ENCODE results near the gene KLK7. TPM values are rescaled to one million over a fixed set of nuclear protein-coding genes. Genes with fewer than 3 reads are reported as not detected.

Gene KLK7
- total RNA-seq, 1 donor from 2014 or later = not detected

DNA sequence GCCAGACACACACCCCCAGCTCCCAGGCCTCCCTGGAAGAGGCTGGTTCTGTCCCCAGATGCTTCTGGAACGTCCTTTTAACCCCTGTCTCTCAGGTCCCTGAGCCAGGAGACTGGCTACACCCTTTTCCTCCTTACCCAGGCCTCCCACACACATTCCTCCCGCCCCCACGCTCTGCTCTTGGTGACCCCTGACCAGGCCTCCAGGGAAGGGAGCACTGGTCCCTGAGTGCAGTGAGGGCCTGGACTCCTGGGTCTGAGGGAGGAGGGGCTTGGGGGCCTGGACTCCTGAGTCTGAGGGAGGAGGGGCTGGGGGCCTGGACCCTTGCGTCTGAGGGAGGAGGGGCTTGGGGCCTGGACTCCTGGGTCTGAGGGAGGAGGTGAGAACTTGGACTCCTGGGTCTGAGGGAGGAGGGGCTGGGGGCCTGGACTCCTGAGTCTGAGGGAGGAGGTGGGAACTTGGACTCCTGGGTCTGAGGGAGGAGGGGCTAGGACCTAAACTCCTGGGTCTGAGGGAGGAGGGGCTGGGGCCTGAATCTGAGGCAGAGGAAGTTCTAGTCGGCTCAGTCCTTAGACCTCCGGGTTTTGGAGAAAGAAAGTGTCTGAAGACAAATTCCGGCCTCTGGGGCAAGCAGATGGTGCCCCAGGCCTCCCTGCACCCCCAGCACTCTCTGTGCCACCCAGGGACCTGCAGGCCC is 14.9 kb downstream of the KLK7 start:
- intact Hi-C loops (cut with micrococcal nuclease) = no loop called here
- H3K4me3 ChIP-seq = no peak overlapping the region
- no peaks in the 10 kb centered on the region for H3K4me1 ChIP-seq
- H3K9me3 ChIP-seq (replicated peaks) = no peaks in the 10 kb centered on the region
- no peak for DNase-seq
- TF ChIP-seq, protein P1, sequence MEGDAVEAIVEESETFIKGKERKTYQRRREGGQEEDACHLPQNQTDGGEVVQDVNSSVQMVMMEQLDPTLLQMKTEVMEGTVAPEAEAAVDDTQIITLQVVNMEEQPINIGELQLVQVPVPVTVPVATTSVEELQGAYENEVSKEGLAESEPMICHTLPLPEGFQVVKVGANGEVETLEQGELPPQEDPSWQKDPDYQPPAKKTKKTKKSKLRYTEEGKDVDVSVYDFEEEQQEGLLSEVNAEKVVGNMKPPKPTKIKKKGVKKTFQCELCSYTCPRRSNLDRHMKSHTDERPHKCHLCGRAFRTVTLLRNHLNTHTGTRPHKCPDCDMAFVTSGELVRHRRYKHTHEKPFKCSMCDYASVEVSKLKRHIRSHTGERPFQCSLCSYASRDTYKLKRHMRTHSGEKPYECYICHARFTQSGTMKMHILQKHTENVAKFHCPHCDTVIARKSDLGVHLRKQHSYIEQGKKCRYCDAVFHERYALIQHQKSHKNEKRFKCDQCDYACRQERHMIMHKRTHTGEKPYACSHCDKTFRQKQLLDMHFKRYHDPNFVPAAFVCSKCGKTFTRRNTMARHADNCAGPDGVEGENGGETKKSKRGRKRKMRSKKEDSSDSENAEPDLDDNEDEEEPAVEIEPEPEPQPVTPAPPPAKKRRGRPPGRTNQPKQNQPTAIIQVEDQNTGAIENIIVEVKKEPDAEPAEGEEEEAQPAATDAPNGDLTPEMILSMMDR (IDR thresholded peaks at IDR 0.05; ENCODE audit: borderline replicate concordance) = no peak
- no peaks in the 10 kb centered on the region for H3K36me3 ChIP-seq
- no peak overlapping the region for H3K27ac ChIP-seq (replicated peaks)
- peaks cover 94% of the 10 kb centered on the region for H3K27me3 ChIP-seq (ENCODE audit: low read depth)

DNA sequence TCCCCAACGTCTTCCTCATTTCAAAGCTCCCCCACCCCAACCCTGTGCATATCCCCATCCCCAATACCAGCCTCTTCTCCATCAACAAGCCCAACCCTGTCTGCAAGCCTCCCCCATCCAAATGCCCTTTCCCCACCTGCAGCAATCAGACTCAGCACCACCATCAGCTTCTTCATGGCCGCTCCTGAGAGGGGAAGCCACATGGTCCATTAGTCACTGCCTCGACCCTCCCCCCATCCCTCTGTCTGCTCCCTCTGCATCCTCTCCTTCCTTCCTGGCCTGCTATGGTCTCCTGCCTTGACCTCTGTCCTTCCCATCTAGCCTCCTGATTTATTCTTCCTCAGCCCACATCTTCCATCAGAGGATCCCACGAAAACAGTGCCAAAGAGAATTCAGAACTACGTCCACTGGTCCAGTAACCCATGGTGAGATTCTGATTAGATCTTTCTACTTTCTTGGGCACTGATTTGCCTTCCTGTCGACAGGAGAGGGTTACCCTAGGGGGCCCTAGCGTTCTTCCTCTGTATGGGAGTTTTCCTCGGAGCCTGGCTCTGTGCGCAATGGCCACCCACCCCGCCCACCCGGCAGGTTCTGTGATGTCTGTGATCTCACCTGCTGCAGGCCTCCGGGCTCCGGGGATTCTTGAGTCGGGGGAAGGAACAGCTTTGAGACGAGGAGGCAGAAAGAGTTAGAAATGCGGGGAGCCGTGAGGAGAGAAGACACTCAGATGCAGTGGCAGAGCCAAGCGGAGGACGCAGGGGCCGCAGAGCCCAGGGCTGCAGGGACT is 15.6 kb downstream of the KLK7 start:
- H3K4me3 ChIP-seq = no peak overlapping the region
- TF ChIP-seq, protein P1 (IDR thresholded peaks at IDR 0.05; ENCODE audit: borderline replicate concordance) = no peak

DNA sequence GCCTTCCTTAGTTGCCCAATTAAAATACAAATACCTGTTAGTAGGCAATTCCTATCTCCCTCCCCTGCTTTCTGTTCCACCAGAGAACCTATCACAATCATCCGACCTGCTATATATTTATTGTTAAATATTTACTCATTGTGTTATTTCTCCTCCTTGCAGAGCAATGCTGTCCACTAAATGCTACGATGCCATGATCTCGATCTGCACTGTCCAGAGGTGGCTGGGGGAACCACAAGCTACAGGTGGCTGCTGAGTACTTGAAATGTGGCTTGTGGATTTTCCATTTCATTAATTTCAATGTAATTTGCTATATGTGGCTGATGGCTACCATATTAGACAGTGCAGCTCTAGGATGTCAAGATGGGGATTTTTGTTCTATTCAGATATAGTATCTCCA is 19.5 kb downstream of the KLK7 start:
- no peaks in the 10 kb centered on the region for H3K36me3 ChIP-seq
- intact Hi-C loops (cut with micrococcal nuclease) = no loop called here
- TF ChIP-seq, protein P1 (IDR thresholded peaks at IDR 0.05; ENCODE audit: borderline replicate concordance) = no peak
- peaks cover 84% of the 10 kb centered on the region for H3K27me3 ChIP-seq (ENCODE audit: low read depth)
- no peak overlapping the region for H3K4me3 ChIP-seq
- H3K9me3 ChIP-seq (replicated peaks) = no peaks in the 10 kb centered on the region
- DNase-seq = no peak
- H3K4me1 ChIP-seq = no peaks in the 10 kb centered on the region
- H3K27ac ChIP-seq (replicated peaks) = no peak overlapping the region

More for the DNA sequence above, 15.6 kb downstream of the KLK7 start:
- Histone ChIP-seq H3K27me3 (ENCODE audit: low read depth) (peaks cover 96% of the 10 kb centered on the region), H3K4me1 (no peaks in the 10 kb centered on the region), H3K27ac (replicated peaks) (no peak overlapping the region), H3K9me3 (replicated peaks) (no peaks in the 10 kb centered on the region), H3K36me3 (no peaks in the 10 kb centered on the region)
- intact Hi-C loops (cut with micrococcal nuclease) = no loop called here
- no peak for DNase-seq

DNA sequence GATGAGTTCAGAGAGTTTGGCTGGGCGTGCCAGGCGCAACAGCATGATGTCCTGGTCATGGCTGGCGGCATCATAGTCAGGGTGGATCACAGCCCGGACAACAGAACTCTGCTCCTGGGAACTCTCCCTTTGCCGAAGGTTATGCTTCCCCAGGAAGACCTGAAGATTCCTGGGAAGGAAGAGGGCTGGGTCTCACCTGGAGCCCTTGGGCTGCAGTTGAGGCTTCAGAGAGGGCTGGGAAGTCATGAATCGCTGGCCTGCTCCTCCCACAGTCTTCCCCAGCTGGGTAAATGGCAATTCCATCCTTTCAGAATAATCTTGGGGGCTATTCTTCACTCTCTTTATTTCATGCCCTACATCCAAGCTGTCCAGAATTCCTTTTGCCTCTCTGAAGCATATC is 20.3 kb downstream of the KLK7 start:
- H3K4me1 ChIP-seq = no peaks in the 10 kb centered on the region
- no peak overlapping the region for H3K4me3 ChIP-seq
- no peak overlapping the region for H3K27ac ChIP-seq (replicated peaks)
- TF ChIP-seq, protein P1 (IDR thresholded peaks at IDR 0.05; ENCODE audit: borderline replicate concordance) = no peak
- H3K27me3 ChIP-seq (ENCODE audit: low read depth) = peaks cover 82% of the 10 kb centered on the region
- no peak for DNase-seq
- H3K9me3 ChIP-seq (replicated peaks) = no peaks in the 10 kb centered on the region
- intact Hi-C loops (cut with micrococcal nuclease) = no loop called here
- no peaks in the 10 kb centered on the region for H3K36me3 ChIP-seq

DNA sequence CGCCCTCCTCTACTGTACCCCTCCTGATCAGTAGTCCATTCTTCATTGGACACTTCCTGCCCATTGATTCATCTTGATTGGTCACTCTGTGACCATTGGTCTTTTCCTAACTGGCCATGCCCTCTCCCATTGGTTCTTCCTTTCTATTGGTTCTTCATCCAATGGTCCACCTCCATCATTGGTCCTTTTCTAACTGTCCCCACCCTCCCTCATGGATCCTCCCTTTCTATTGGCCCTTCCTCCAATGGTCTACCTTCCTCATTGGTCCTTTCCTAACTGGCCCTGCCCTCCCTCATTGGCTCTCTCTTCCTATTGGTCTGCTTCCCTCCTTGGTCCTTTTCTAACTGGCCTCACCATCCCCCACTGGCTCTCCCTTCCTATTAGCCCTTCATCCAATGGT is 21.5 kb downstream of the KLK7 start:
- no peak for DNase-seq
- Histone ChIP-seq H3K9me3 (replicated peaks) (no peaks in the 10 kb centered on the region), H3K27ac (replicated peaks) (no peak overlapping the region), H3K27me3 (ENCODE audit: low read depth) (peaks cover 83% of the 10 kb centered on the region), H3K36me3 (no peaks in the 10 kb centered on the region), H3K4me1 (no peaks in the 10 kb centered on the region), H3K4me3 (no peak overlapping the region)
- TF ChIP-seq, protein P1 (IDR thresholded peaks at IDR 0.05; ENCODE audit: borderline replicate concordance) = no peak
- intact Hi-C loops (cut with micrococcal nuclease) = no loop called here

Measured in left ventricle myocardium inferior (tissue), 1 donor.